Right ventricle myocardium inferior (tissue), 1 donor: ENCODE measurements around the gene PDHB. TPM values are rescaled to one million over a fixed set of nuclear protein-coding genes. Genes with fewer than 3 reads are reported as not detected.

ENCODE experiments used
- ATAC-seq: fragments of 200-7000 bp; cut with Tn5 transposase; one replicate; pipeline ENCODE4 v1.9.1; 2020; ENCODE audit warnings: mild to moderate bottlenecking, moderate library complexity
- DNase-seq: peaks from one replicate; pipeline ENCODE4 v3.0.0; 2021; ENCODE audit errors: missing footprints
- intact Hi-C: fragments of 100-400 bp; cut with DNase I; formaldehyde crosslinking; loops from one replicate; pipeline ENCODE4 v1.11.0; 2022
- total RNA-seq: library from RNA; stranded (reverse); fragmentation: NEBNext Ultra II Directional; extraction: Animal tissue kit (Norgen Biotek cat#: 25700); gene quantifications from one replicate; pipeline ENCODE4 v1.2.1, GENCODE V29; 2021
- donor health status: DM: no; HTN: yes; CAD: no; lungs with severe emphysema.

PDHB gene
- total RNA-seq, 1 donor from 2014 or later, result 206 TPM

DNA sequence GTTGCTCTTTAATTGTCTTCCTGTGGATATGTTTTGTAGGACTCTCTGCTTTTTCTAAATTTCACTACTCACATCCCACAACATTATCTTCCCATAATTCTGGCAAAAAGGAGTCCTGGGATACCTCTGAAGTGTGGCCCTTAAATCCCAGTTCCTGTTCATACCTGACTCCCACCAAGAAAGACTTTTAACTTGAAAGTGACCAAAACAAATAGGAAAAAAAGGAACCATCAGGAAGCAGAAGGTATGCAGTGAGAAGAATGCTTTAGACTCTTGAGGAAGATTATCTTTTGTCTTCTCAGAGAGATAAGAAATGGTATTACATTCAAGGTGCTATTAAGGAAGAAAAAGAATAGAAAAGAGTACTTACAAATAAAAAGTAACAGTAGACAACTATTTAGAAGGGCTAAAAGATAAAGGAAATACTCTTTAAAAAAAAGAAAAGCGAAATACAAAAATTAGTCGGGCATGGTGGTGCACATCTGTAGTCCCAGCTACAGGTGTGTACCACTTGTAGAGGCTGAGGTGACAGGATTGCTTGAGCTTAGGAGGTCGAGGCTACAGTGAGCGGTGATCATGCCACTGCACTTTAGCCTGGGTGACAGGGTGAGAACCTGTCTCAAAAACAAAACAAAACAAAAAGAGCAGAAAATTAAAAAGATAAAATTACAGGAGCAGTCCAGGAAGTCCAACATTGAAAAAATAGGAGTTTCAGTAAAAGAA, 54.1 kb downstream of the PDHB start:
- ATAC-seq, result no peak
- DNase-seq, result no peak
- intact Hi-C loops, result no loop called here

DNA sequence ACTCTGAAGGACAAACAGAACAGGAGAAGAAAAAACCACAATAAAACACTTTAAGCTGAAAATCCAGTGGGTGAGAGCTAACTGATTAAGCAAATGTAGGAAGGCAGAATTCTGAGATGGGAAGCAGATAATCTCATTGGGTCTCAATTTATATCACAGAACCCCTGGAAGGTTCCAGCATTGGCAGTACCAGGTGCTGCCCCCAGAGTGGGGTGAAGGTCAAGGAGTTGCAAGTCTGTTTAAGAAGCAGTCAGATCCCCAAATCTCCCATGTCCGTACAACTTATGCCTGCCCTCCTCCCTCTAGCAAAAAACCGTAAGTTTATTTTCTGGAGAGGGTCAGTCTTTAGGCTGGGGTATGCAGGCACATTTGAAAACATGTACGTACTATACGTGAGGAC, 55.9 kb downstream of the PDHB start:
- DNase-seq, result no peak
- no peak for ATAC-seq
- intact Hi-C loops, result no loop called here

Other genes with a start within 250 kb of the PDHB start
- 2.1 TPM for gene DNASE1L3, start 222.9 kb downstream of the PDHB start, total RNA-seq
- 10.5 TPM for gene ABHD6, start 196.0 kb downstream of the PDHB start, total RNA-seq
- 23.2 TPM for gene RPP14, start 127.6 kb downstream of the PDHB start, total RNA-seq
- gene HTD2, start 127.3 kb downstream of the PDHB start, total RNA-seq, result 14.7 TPM
- 13.3 TPM for gene PXK, start 100.9 kb downstream of the PDHB start, total RNA-seq
- gene KCTD6, start 58.3 kb upstream of the PDHB start, total RNA-seq, result 11.3 TPM
- gene ACOX2, start 103.4 kb upstream of the PDHB start, total RNA-seq, result 33.4 TPM
- gene FAM107A, start 143.6 kb upstream of the PDHB start, total RNA-seq, result 82.9 TPM
- not detected for gene FAM3D, start 232.9 kb upstream of the PDHB start, total RNA-seq